ENCODE results near the gene MRPL58.

Gene MRPL58

GRCh38 chr17:74987418-74987908 is 25.0 kb upstream of the MRPL58 start, which contains the start of gene CDR2L:
CDR2L (plus strand) TSS chr17:74987632; CDS start chr17:74988044, 412 bp downstream.
- Histone ChIP-seq H3K36me3 (ENCODE audit: control insufficient read depth in 2 of 2, insufficient read depth in 1 of 2, low read length in 2 of 2) (peaks cover 0 to 4% of the 10 kb centered on the region in 2 experiments; a peak in 1 of 3 replicates), H3K27ac (ENCODE audit: extremely low read depth, low read depth, low read length) (peak within 1 kb of the TSS; percentile 88; the same call in 1 of the 2 replicates), H3K9me3 (ENCODE audit: control insufficient read depth, insufficient read depth, low read depth, low read length) (no peaks in the 10 kb centered on the region), H3K4me1 (ENCODE audit: control insufficient read depth, insufficient read depth, low read length) (peaks cover 3% of the 10 kb centered on the region; the same call in 1 of the 2 replicates), H3K4me3 (ENCODE audit: low read depth, low read length) (peak within 1 kb of the TSS; percentile 81)
- ChIA-PET CTCF (interaction anchor here (0.5 to 3.9 kb wide), 11 partner anchors 9 to 211 kb away, joined by 3 to 18 read pairs (median 3); partner anchors contain the start of gene HID1), POLR2A (interaction anchor here (0.6 to 3.1 kb wide), 17 partner anchors 11 to 302 kb away, joined by 3 to 50 read pairs (median 7); partner anchors contain the start of genes FDXR, HID1, JPT1 and MRPL58)
- 0 out of 2 replicates have a peak, but pooled peaks have one; percentile 14 for TF ChIP-seq ZNF596 (tag by site-specific recombination; IDR thresholded peaks at IDR 0.05)
- TF ChIP-seq YY1 (tag by site-specific recombination; IDR thresholded peaks at IDR 0.05) = peak; percentile 23; the same call in 1 of the 2 replicates
- TF ChIP-seq ZNF621 (tag by site-specific recombination; IDR thresholded peaks at IDR 0.05) = no peak
- peak; percentile 49; the same call in 1 of the 2 replicates for TF ChIP-seq ZSCAN30 (tag by site-specific recombination; IDR thresholded peaks at IDR 0.05)
- no peak for TF ChIP-seq ZNF175 (tag by site-specific recombination; IDR thresholded peaks at IDR 0.05)
- TF ChIP-seq ZNF610 (tag by site-specific recombination; IDR thresholded peaks at IDR 0.05; ENCODE audit: borderline replicate concordance) = no peak
- TF ChIP-seq ZNF398 (tag by site-specific recombination; IDR thresholded peaks at IDR 0.05) = no peak
- no peak for TF ChIP-seq ZNF792 (tag by site-specific recombination; IDR thresholded peaks at IDR 0.05)
- no peak for TF ChIP-seq REPIN1 (tag by site-specific recombination; IDR thresholded peaks at IDR 0.05; ENCODE audit: low read depth)
- no peak; the same call in 1 of the 2 replicates for TF ChIP-seq ZBTB6 (tag by site-specific recombination; IDR thresholded peaks at IDR 0.05)
- peak; percentile 74; the same call in 1 of the 2 replicates for TF ChIP-seq ZNF561 (tag by site-specific recombination; IDR thresholded peaks at IDR 0.05; ENCODE audit: borderline replicate concordance)
- TF ChIP-seq HOXA7 (CRISPR knock-in tag; IDR thresholded peaks at IDR 0.05; ENCODE audit: borderline replicate concordance) = 0 out of 2 replicates have a peak, but pooled peaks have one; percentile 57
- TF ChIP-seq ZNF157 (tag by site-specific recombination; IDR thresholded peaks at IDR 0.05) = no peak
- TF ChIP-seq ZNF623 (tag by site-specific recombination; IDR thresholded peaks at IDR 0.05) = no peak
- no peak for TF ChIP-seq ZNF645 (tag by site-specific recombination; IDR thresholded peaks at IDR 0.05)
- no peak for TF ChIP-seq ZNF670 (tag by site-specific recombination; IDR thresholded peaks at IDR 0.05; ENCODE audit: low read depth)
- TF ChIP-seq ZNF837 (tag by site-specific recombination; IDR thresholded peaks at IDR 0.05) = no peak
- TF ChIP-seq ZBTB48 (tag by site-specific recombination; IDR thresholded peaks at IDR 0.05) = peak; percentile 22; the same call in 1 of the 2 replicates
- TF ChIP-seq ZNF785 (tag by site-specific recombination; IDR thresholded peaks at IDR 0.05) = no peak
- no peak for TF ChIP-seq EGR2 (tag by site-specific recombination; IDR thresholded peaks at IDR 0.05; ENCODE audit: low read depth)
- no peak for TF ChIP-seq ZNF280C (tag by site-specific recombination; IDR thresholded peaks at IDR 0.05)
- no peak for TF ChIP-seq ZNF692 (tag by site-specific recombination; IDR thresholded peaks at IDR 0.05)
- TF ChIP-seq ZNF37A (tag by site-specific recombination; IDR thresholded peaks at IDR 0.05) = 0 out of 2 replicates have a peak, but pooled peaks have one; percentile 33
- TF ChIP-seq, protein P1, sequence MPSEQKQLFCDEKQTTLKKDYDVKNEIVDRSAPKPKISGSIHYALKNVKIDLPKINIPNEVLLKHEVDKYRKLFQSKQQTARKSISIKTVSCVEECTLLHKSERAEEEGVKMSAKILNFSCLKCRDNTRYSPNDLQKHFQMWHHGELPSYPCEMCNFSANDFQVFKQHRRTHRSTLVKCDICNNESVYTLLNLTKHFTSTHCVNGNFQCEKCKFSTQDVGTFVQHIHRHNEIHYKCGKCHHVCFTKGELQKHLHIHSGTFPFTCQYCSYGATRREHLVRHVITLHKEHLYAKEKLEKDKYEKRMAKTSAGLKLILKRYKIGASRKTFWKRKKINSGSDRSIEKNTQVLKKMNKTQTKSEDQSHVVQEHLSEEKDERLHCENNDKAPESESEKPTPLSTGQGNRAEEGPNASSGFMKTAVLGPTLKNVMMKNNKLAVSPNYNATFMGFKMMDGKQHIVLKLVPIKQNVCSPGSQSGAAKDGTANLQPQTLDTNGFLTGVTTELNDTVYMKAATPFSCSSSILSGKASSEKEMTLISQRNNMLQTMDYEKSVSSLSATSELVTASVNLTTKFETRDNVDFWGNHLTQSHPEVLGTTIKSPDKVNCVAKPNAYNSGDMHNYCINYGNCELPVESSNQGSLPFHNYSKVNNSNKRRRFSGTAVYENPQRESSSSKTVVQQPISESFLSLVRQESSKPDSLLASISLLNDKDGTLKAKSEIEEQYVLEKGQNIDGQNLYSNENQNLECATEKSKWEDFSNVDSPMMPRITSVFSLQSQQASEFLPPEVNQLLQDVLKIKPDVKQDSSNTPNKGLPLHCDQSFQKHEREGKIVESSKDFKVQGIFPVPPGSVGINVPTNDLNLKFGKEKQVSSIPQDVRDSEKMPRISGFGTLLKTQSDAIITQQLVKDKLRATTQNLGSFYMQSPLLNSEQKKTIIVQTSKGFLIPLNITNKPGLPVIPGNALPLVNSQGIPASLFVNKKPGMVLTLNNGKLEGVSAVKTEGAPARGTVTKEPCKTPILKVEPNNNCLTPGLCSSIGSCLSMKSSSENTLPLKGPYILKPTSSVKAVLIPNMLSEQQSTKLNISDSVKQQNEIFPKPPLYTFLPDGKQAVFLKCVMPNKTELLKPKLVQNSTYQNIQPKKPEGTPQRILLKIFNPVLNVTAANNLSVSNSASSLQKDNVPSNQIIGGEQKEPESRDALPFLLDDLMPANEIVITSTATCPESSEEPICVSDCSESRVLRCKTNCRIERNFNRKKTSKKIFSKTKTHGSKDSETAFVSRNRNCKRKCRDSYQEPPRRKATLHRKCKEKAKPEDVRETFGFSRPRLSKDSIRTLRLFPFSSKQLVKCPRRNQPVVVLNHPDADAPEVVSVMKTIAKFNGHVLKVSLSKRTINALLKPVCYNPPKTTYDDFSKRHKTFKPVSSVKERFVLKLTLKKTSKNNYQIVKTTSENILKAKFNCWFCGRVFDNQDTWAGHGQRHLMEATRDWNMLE (tag by site-specific recombination; conservative IDR thresholded peaks at IDR 0.05; ENCODE audit: low read depth) = no peak
- TF ChIP-seq MYNN (tag by site-specific recombination; IDR thresholded peaks at IDR 0.05; ENCODE audit: borderline replicate concordance) = no peak
